Measurements from ENCODE around the gene LTBR.
"Not testable (repeated sequence)": the region's sequence is repeated elsewhere in the genome, so short reads cannot be mapped to it uniquely, and the experiment has no call there.

The LTBR gene

DNA sequence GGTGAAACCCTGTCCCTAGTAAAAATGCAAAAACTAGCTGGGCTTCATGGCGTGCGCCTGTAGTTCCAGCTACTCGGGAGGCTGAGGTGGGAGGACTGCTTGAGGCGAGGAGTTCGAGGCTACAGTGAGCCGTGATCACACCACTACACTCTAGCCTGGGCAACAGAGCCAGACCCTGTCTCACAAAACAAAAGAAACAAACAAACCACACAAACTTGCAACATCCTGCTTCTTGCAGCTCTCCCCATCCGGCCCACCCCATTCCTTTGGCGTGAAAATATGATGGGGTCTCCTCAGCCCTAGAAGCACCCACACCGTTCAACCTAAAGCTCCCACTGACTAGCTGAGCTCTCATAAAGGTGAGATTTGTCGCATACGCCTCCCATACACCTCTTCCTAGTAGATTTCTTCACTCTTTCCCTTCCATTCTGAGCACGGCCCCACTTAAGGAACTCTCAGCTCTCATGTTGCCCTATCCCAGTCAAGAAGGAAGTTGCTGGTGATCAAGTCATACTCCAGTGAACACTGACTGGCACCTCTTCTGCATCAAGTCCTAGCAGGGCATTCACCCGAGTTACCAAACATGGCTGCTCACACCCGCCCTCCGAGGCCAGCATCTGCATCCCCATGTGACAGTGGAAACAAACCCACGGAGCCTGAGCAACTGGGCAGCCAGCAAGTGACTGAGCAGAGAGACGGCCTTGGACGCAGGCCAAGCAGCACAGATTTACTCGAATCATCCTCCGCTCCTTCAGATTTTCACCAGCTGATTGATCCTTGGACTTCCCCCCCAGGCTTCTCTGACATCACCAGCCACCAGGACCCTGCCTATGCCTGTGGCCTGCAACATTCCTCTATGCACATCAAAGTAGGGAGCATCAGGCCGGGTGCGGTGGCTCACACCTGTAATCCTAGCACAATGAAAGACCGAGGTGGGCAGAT is 41.9 kb downstream of the LTBR start:
- no peak for DNase-seq (ENCODE audit: low read depth in 2 of 2)

DNA sequence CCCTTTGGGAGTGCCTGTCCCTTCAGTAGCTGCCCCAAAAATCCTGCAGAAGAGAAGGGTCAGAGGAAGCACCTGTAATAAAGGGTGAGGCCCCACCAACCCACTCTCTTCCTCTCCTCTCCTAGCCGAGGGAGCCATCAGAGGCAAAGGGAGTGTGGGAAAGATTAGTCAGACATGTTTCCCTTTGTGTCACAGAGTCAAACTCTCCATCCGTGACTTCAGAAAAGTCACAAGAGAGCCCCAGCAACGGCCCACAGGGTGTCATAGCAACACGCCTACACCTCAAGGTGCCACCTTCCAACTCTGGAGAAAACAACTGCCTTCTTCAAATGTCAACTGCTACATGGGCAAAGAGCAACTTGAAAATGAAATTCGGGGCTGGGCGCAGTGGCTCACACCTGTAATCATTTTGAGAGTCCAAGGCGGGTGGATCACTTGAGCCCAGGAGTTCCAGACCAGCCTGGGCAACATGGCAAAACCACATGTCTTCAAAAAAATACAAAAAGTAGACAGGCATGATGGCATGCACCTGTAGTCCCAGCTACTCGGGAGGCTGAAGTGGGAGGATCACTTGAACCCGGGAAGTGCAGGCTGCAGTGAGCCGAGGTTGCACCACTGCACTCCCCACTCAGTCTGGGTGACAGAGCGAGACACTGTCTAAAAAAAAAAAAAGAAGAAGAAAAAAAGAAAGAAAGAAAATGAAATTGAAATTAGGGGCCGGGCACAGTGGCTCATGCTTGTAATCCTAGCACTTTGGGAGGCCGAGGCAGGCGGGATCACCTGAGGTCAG is 43.1 kb downstream of the LTBR start:
- DNase-seq (ENCODE audit: low read depth in 2 of 2) = peak; percentile 90

DNA sequence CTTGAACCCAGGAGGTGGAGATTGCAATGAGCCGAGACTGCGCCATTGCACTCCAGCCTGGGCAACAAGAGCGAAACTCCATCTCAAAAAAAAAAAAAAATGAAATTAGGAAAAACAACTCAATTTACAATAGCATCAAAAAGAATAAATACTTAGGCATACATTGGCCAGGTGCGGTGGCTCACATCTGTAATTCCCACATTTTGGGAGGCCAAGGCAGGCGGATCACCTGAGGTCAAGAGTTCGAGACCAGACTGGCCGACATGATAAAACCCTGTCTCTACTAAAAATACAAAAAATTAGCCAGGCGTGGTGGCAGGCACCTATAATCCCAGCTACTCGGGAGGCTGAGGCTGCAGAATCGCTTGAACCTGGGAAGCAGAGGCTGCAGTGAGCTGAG is 43.8 kb downstream of the LTBR start:
- not testable (repeated sequence) for DNase-seq (ENCODE audit: low read depth in 2 of 2)

DNA sequence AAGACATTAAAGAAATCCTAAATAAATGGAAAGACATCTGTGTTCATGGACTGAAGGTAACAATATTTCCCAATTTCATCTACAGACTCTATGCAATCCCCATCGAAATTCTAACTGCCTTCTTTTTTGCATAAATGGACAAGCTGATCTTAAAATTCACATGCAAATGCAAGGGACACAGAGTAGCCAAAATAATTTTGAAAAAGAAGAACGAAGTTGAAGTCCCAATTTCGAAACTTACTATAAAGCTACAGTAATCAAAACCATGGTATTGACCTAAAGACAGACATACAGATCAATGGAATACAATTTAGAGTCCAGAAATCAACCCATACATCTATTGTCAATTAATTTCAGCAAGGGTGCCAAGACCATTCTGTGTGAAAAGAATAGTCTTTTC is 44.4 kb downstream of the LTBR start:
- no peak for DNase-seq (ENCODE audit: low read depth in 2 of 2)

DNA sequence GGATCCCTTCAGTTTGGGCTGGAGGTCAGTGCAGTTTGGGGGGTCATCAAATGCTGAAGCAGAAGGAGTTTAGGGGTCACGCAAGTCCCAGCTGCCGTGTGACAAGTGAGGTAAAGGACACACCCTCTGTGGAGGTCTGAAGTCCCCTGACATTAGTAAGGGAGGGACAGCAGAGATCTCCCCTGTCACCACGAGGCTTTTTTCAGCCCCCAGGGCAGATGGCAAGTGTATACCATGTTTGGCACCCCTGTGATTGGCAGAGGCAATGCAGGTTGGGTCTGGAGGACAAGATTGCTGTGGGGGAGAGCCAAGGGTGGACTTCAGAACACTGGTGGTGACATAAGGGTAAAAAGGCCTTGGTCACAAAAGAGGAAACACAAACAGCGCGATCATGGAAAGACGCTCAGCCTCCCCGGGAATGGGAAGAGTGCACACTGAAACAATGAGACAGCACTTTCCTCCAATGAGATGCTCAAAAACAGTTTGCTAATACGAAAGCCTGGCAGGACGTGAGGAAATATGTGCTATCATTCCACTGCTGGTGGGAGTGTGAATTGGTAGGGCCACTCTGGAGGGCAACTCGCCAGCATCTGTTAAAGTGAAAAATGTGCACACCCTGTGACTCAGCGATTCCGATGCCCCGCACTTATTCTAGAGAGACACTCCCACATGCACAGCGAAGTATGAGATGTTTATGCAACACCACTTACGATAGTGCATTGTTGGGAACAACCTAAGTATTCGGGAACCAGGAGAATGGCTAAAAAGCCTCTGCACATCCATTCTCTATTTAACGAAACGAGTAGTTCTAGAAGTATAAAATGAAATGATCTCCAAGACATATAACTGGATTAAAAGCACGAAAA is 46.4 kb downstream of the LTBR start:
- peak in 1 of 2 donors; percentile 57 for DNase-seq (ENCODE audit: low read depth in 2 of 2)

DNA sequence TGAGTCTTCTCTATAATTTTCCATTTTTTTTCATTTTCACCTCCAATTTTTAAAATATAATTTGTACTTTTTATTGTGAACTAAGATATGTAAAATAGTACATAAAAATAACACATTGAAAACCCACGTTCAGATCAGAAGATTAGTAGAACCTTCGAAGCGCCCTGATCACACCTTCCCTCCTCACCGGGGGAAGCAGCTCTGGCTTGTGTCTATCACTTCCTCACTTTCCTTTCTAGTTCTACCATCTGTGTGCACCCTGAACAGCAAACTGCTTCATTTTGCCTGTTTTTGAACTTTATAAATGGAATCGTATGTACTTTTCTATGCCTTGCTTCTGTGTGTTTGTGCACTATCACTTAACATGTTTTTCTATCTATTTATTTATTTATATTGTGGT is 49.0 kb downstream of the LTBR start:
- DNase-seq (ENCODE audit: low read depth in 2 of 2) = no peak

DNA sequence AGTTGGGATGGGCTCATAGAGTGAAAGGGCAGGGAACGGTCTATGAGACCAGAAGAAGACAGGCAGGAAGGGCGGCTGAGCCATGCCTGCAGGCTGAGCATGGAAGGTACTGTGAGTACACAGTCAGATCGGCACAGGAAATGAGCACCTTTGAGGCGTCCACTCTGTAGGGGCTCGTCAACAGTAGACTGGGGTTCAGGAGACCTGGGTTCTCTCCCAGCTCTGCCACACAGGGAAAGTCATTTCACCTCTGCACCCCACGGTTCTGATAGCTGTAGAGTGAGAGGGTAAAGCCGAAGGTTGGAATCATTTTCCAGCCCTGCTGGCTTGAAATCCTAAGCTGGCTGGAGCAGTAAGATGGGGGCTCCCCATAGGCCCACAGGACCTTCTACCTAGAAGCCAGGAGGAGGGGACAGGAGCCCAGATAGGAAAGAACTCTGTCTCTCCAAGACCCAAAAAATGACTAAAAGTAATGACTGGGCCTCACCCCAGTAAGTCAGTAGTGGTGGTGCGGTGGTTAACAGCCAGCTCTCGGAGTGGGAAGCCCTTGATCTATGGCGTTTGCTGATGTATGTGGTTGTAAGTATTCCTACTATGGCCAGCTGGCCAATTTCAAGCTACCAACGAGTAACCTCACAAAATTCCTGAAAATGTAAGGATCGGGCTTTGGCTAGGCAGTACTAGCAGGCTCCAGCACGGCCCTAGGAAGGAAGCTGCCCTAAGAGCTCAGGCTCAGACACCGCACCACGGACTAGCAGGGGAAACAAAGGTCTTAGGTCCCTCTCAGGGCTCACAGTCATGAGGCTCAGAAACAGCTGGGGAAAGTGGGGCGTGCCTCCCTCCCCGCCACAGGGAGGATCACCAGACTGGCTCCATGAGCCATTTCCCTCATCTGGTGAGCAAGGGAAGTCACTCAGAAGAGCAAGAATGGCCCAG is 50.5 kb downstream of the LTBR start:
- DNase-seq (ENCODE audit: low read depth in 2 of 2) = no peak

DNA sequence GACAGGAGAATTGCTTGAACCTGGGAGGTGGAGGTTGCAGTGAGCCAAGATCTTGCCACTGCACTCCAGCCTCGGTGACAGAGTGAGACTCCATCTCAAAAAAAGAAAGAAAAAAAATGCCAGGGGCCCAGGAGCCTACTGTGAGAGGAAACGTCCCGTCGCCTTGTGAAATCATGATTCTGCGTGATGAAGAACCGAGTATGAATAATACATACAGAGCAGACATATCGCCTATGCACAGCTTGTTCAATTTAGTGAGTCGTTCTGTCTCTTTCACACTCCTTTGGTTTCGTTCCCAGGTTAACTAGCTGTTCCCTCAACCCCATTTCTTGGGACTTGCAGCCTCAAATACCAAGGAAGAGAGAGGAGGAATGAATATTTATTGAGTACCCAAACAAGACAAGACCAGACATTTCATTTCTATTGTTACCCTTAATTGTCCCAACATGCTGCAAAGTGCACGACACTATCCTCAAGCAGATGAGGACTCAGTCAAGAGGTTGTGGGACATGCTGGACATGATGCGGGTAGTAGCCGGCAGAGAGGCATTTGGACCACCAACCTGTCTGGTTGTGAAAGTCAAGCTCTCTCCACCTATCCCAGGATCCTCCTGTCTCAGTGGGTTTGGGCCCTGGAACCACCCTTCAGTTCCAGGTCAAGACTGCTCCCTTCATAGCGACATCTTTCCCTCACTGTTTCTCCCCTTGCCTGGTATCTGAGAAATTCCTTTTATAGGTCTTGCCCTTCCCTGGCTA is 52.2 kb downstream of the LTBR start:
- no peak for DNase-seq (ENCODE audit: low read depth in 2 of 2)

DNA sequence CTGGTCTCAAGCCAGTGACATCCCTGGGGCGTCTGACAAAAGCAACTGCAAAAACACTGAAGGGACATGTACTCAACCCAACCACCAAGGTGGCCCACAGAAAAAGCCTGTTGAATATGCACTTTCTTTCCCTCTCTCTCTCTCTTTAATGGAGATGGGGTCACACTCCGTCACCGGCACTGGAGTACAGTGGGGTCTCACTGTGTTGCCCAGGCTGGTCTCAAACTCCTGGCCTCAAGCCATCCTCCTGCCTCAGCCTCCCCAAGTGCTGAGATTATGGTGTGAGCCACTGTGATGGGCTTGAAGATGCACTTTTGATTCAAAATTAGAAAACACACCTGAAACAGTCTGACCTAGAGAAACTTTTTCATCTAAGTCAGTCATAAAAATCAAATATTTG is 53.6 kb downstream of the LTBR start:
- no peak for DNase-seq (ENCODE audit: low read depth in 2 of 2)

DNA sequence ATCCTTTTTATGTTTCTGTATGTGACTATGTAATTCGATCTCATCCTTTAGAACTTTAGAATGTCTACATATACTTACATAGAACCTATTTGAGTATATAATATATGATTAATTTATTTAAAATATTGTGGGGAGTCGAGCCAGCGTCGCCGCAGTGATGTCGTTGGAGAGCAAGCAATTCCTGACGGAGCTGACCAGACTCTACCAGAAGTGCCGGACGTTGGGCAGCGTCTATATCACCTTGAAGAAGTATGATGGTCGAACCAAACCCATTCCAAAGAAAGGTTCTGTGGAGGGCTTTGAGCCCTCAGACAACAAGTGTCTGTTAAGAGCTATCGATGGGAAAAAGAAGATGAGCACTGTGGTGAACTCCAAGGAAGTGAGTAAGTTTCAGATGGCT is 54.4 kb downstream of the LTBR start:
- DNase-seq (ENCODE audit: low read depth in 2 of 2) = no peak

DNA sequence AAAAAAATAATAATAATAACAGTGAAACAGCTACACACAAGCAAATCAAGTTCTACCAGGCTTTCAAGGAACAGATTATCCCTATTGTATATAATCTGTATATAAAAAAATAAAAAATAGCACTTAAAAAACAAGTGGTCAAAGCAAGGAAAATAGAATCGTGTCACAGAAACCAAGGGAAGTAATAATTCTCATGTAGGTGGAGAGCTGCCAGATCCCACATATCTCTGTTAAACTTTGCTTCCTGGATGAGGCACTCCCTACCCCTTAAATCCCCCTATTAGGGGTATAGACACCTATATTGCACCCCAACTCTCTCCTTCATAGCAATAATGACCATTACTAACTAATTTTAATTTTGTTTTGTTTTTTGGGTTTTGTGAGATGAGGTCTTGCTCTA is 56.4 kb downstream of the LTBR start:
- no peak for DNase-seq (ENCODE audit: low read depth in 2 of 2)

Data from stimulated activated CD8-positive, alpha-beta memory T cell treated with anti-CD3 and anti-CD28 coated beads, Interleukin-15, amount 100 ng/mL, for 48 hours (primary cell).